22Rv1 (cell line): ENCODE measurements around the gene FOCAD.

ENCODE experiments used
- H3K27ac ChIP-seq: fragments of 450-650 bp; 2 replicates; pipeline ENCODE4 v1.5.1; 2017
- ZFX ChIP-seq: fragments of 450-650 bp; IDR thresholded peaks from 2 replicates; pipeline ENCODE4 v1.6.1; 2017; ENCODE audit warnings: antibody characterized with exemption, borderline replicate concordance
- TF ChIP-seq, protein P1 (sequence below): fragments of 450-650 bp; IDR thresholded peaks from 2 replicates; pipeline ENCODE4 v1.5.1; 2017; ENCODE audit warnings: mild to moderate bottlenecking

Gene FOCAD

DNA sequence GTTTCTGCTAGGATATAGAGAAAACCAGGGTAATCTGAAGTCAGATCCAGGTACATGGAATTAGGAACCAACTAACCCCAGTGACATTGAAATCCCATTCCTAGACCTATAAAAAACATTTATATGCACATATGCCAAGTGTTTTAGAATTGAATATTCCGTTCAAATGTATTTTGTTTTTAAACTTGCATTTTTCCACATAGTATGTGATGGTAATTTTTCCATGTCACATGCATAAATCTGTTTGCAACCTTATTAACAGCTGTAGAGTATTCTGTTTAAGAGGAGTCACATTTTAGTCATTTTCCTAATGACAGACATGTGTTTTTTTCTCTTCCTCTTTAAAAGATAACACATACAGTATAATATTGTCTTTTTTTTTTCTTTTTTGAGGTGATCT, 50.2 kb downstream of the FOCAD start:
- TF ChIP-seq ZFX, result no peak
- TF ChIP-seq, protein P1, sequence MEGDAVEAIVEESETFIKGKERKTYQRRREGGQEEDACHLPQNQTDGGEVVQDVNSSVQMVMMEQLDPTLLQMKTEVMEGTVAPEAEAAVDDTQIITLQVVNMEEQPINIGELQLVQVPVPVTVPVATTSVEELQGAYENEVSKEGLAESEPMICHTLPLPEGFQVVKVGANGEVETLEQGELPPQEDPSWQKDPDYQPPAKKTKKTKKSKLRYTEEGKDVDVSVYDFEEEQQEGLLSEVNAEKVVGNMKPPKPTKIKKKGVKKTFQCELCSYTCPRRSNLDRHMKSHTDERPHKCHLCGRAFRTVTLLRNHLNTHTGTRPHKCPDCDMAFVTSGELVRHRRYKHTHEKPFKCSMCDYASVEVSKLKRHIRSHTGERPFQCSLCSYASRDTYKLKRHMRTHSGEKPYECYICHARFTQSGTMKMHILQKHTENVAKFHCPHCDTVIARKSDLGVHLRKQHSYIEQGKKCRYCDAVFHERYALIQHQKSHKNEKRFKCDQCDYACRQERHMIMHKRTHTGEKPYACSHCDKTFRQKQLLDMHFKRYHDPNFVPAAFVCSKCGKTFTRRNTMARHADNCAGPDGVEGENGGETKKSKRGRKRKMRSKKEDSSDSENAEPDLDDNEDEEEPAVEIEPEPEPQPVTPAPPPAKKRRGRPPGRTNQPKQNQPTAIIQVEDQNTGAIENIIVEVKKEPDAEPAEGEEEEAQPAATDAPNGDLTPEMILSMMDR, result no peak
- H3K27ac ChIP-seq, result no peak overlapping the region

DNA sequence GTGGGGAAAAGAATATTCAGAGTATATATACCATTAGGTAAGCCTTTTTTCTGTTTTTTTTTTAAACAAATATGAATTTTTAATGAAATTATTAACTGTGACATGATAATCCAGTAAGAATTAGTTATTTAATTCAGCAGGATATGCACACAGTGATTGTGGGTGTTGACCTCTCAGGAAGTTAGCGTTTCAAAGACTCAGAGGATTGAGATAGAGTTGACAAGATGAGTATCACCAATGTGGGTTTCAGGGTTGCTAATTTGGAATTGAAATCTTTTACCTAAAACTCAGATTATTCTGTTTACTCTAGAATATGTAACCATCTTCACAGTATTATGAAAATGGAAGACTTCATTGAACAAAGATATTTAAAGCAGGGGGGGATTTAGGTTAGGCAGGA, 56.2 kb downstream of the FOCAD start:
- no peak for TF ChIP-seq ZFX
- TF ChIP-seq, protein P1, result no peak

DNA sequence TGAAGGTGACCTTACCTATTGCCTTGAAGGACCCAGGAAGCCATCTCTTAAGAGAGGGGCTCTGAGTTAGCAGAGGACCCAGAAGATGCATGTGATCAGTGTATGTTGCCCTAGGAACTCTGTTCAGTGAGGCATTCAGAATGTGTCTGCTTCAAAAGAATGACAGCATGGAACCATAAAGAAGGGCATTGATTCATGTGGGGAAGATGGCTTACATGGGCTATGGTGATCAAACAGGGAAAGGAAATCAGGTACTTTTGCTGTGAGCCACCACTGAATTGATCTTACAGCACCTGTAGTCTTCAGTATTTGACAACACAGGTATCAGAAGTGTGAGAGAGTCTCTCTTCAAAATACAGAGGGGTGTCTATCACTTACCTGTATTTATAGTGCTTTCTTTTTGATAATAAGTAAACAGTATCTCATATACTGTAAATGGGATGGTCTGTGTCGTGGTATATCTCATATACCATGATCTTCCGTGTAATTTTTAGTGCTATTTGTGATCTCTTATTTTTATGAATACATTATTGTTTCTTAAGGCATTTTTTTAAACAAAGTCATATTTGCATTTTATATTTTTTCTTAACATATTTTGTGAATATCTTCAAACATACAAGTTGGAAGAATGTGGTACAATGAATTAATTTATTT, 57.0 kb downstream of the FOCAD start:
- TF ChIP-seq, protein P1, result no peak
- TF ChIP-seq ZFX, result no peak
- no peak overlapping the region for H3K27ac ChIP-seq

More for the DNA sequence above, 56.2 kb downstream of the FOCAD start:
- H3K27ac ChIP-seq, result no peak overlapping the region

DNA sequence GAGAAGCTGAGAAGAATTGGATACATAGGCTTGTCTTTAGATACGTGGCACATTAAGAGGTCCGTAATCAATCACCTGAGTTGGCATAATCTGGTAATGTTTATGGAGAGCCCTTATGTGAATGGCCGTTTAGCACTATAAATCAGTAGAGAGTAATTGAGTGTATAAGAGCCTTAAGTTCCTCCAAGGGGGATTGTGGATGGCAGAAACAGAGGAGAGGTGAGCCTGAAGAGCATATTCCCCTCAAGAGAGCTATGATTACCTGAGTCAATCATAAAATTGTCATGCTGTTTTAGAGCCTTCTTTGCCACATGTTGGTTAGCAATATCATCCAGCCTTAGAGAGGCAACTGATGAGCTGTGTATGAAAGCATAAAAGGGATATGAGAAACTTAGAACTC, 58.8 kb downstream of the FOCAD start:
- no peak for TF ChIP-seq ZFX
- TF ChIP-seq, protein P1, result no peak
- H3K27ac ChIP-seq, result no peak overlapping the region

DNA sequence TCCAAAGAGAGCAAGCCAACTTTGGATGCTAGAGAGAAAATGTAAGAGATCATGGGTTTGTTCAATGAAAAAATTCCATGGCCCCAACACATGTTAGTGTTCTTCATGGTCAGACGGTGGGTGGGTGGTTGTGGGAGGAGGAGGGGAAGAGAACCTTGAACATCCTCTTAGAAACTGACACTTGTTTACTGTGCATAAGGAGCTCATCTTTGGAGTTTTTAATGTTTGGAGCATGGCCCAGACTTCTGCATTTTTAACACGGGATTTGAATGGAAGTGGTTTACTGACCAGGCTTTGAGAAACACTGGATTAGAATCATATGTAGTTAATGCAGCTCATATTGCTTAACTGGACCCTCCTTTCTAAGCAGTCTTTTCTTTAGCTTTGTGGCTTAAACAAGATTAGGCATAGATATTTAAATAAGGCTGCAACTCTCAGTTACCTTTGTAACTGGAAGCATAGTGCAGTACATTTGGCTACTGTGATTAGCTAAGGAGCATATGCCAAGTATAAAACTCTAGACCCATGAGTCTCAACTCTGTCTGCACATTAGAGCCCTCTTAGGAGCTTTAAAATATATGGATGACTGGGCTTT, 60.1 kb downstream of the FOCAD start:
- H3K27ac ChIP-seq, result no peak overlapping the region
- TF ChIP-seq, protein P1, result no peak

DNA sequence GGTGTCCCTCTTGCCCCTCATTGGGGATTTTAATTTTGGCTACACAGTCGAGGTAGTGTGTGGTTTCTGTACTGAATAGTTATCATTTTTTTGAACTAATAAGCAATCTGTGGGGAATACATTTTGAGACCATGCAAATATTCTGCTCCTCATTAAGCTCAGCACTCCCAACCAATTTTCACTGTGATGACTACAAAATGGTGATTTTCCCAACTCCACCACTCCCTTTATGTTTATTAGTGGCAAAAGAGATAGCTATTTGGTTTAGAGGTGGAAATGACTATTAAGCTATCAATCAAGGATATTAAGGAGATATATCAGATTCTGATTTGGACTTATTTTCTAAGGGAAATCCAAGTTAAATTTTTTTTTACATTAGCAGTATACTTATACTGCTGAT, 62.9 kb downstream of the FOCAD start:
- TF ChIP-seq, protein P1, result no peak
- no peak for TF ChIP-seq ZFX
- no peak overlapping the region for H3K27ac ChIP-seq

DNA sequence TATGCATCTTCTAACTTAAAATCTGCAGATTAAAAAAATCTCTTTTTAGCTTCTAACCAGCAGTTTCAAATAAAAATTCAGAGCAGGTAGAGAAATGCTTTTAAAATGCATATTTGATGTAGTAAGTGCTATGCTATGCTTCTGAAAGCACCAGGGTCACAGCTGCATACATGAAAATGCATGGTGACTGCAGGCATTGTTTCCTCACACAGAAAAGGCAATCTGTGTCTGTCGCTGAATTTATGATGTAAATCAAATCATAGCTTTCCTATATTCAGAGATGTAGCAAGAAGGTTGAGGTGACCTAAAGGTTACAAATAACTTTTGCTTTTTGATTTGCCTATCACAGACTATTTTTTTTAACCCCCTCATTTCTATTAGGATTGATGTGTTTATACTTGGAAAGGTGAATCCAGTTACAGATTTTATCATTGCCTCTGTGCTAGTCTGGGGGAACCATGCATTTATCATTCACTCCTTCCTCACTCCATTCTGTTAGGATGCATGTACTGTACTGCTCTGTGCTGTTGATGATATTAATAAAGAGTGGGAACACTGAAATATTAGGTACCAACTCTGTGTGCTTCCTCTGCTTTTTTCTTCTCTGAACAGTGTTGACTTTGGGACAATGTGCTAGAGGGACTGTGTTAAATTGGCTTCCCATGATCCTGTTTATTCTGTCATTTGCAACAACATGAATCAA, 65.6 kb downstream of the FOCAD start:
- no peak overlapping the region for H3K27ac ChIP-seq
- TF ChIP-seq ZFX, result no peak
- TF ChIP-seq, protein P1, result no peak
